A549 (cell line): ENCODE data around the gene PPP4R1.

Experiments
- CHD2 ChIP-seq: fragments of 150-350 bp; IDR thresholded peaks from 2 replicates; pipeline ENCODE4 v1.6.1; 2014; ENCODE audit warnings: low read length; ENCODE audit not compliant: partially characterized antibody
- CHD4 ChIP-seq: fragments of 200-600 bp; sonication (generic); IDR thresholded peaks from 2 replicates; pipeline ENCODE4 v1.6.1; 2016; ENCODE audit warnings: antibody characterized with exemption, mild to moderate bottlenecking, borderline replicate concordance
- CTCF ChIP-seq: fragments of >200 bp; sonication (Bioruptor Twin); formaldehyde crosslinking; IDR thresholded peaks from 3 replicates; pipeline ENCODE4 v1.5.1; 2016
- FOSB ChIP-seq: fragments of 250-450 bp; sonication (Bioruptor Pico); IDR thresholded peaks from 2 replicates; pipeline ENCODE4 v1.5.0; 2020; ENCODE audit warnings: mild to moderate bottlenecking, moderate library complexity
- HOXA7 ChIP-seq: fragments of 250-450 bp; sonication (Bioruptor Pico); IDR thresholded peaks from 2 replicates; pipeline ENCODE4 v1.5.0; 2020; ENCODE audit warnings: mild to moderate bottlenecking, moderate library complexity
- REST ChIP-seq: fragments of 200-600 bp; sonication (generic); IDR thresholded peaks from 2 replicates; pipeline ENCODE4 v1.6.1; 2016; ENCODE audit warnings: antibody characterized with exemption, mild to moderate bottlenecking, moderate library complexity
- RNF2 ChIP-seq: fragments of 200-600 bp; sonication (generic); IDR thresholded peaks from 2 replicates; pipeline ENCODE4 v1.6.1; 2016; ENCODE audit warnings: low read depth, mild to moderate bottlenecking, antibody characterized with exemption, moderate library complexity, borderline replicate concordance
- SMC3 ChIP-seq: fragments of >200 bp; sonication (Bioruptor Twin); formaldehyde crosslinking; IDR thresholded peaks from 3 replicates; pipeline ENCODE4 v1.6.1; 2018; ENCODE audit warnings: inconsistent platforms

GRCh38 chr18:9627642-9628041, 13.3 kb upstream of the PPP4R1 start:
- TF ChIP-seq HOXA7 (CRISPR knock-in tag) (no peak), CTCF (no peak), CHD2 (no peak), CHD4 (no peak), RNF2 (no peak), FOSB (CRISPR knock-in tag) (no peak), SMC3 (no peak), REST (no peak)
